Left ventricle myocardium inferior (tissue), 1 donor: ENCODE data around the gene AIFM3. TPM values are rescaled to one million over a fixed set of nuclear protein-coding genes. Genes with fewer than 3 reads are reported as not detected.

Experiments
- DNase-seq: peaks from one replicate; pipeline ENCODE4 v3.0.0-alpha.2; 2020
- H3K27ac ChIP-seq: fragments of 200-600 bp; replicated peaks from 2 replicates; pipeline ENCODE4 v1.8.0; 2021
- H3K27me3 ChIP-seq: fragments of 200-600 bp; 2 replicates; pipeline ENCODE4 v1.8.0; 2021; ENCODE audit warnings: low read depth
- H3K36me3 ChIP-seq: fragments of 200-600 bp; 2 replicates; pipeline ENCODE4 v1.8.0; 2021
- H3K4me1 ChIP-seq: fragments of 200-600 bp; 2 replicates; pipeline ENCODE4 v1.8.0; 2021
- H3K4me3 ChIP-seq: fragments of 200-600 bp; 2 replicates; pipeline ENCODE4 v1.8.0; 2021; ENCODE audit warnings: mild to moderate bottlenecking, moderate library complexity
- H3K9me3 ChIP-seq: fragments of 200-600 bp; replicated peaks from 2 replicates; pipeline ENCODE4 v1.8.0; 2021
- CTCF ChIP-seq: fragments of 200-600 bp; IDR thresholded peaks from 2 replicates; pipeline ENCODE4 v1.8.0; 2021; ENCODE audit warnings: antibody characterized with exemption, mild to moderate bottlenecking, borderline replicate concordance
- intact Hi-C: fragments of 100-400 bp; cut with micrococcal nuclease; formaldehyde crosslinking; loops from one replicate; pipeline ENCODE4 v1.11.0; 2022
- total RNA-seq: library from RNA; stranded (reverse); fragmentation: NEBNext Ultra II Directional; extraction: Animal tissue kit (Norgen Biotek cat#: 25700); gene quantifications from one replicate; pipeline ENCODE4 v1.2.1, GENCODE V29; 2021
- donor health status: DM: no; HTN: yes; CAD: no; lungs with severe emphysema.

Gene AIFM3
- total RNA-seq, 1 donor from 2014 or later = 0.47 TPM

- H3K27me3 ChIP-seq = peaks cover 16% of the 10 kb centered on the region
- no peak overlapping the region for H3K4me3 ChIP-seq
Observed at GRCh38 chr22:20975541-20976290, 8.7 kb downstream of the AIFM3 start.

GRCh38 chr22:20976291-20976877, 9.3 kb downstream of the AIFM3 start:
- intact Hi-C loops = no loop called here
- no peaks in the 10 kb centered on the region for H3K36me3 ChIP-seq
- peaks cover 7% of the 10 kb centered on the region for H3K9me3 ChIP-seq
- no peak for DNase-seq
- peaks cover 18% of the 10 kb centered on the region for H3K4me1 ChIP-seq
- no peak overlapping the region for H3K27ac ChIP-seq
- TF ChIP-seq CTCF = no peak
- no peak overlapping the region for H3K4me3 ChIP-seq
- peaks cover 16% of the 10 kb centered on the region for H3K27me3 ChIP-seq

More at GRCh38 chr22:20975541-20976290, 8.7 kb downstream of the AIFM3 start:
- no peak for DNase-seq
- TF ChIP-seq CTCF = no peak
- intact Hi-C loops = no loop called here
- Histone ChIP-seq H3K36me3 (no peaks in the 10 kb centered on the region), H3K9me3 (peaks cover 7% of the 10 kb centered on the region), H3K4me1 (peaks cover 11% of the 10 kb centered on the region), H3K27ac (no peak overlapping the region)

DNA sequence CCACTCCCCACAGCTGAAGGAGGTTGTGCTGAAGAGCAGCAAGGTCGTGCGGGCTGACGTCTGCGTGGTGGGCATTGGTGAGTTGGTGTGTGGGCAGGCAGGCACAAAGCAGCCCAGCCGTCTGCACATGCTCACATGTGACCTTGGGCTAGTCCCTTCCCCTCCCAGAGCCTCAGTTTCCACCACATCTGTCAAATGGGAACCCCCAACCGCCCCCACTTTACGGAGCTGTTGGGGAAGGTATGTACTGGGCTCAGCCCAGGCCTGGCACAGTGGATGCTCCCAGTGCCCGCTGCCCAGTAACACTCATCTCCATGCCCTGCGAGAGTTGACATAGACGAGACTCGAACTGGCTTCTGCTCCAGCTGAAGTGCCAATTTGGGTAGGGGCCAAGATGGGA, 10.0 kb downstream of the AIFM3 start:
- no peak for DNase-seq
- H3K36me3 ChIP-seq = no peaks in the 10 kb centered on the region
- intact Hi-C loops = no loop called here
- H3K27ac ChIP-seq = no peak overlapping the region
- peaks cover 16% of the 10 kb centered on the region for H3K27me3 ChIP-seq
- H3K4me3 ChIP-seq = no peak overlapping the region
- TF ChIP-seq CTCF = no peak
- peaks cover 7% of the 10 kb centered on the region for H3K9me3 ChIP-seq
- H3K4me1 ChIP-seq = peaks cover 22% of the 10 kb centered on the region

- Histone ChIP-seq H3K4me3 (no peak overlapping the region), H3K36me3 (no peaks in the 10 kb centered on the region), H3K4me1 (peaks cover 27% of the 10 kb centered on the region), H3K27ac (no peak overlapping the region), H3K9me3 (peaks cover 7% of the 10 kb centered on the region), H3K27me3 (peaks cover 16% of the 10 kb centered on the region)
- intact Hi-C loops = no loop called here
- no peak for DNase-seq
- TF ChIP-seq CTCF = no peak
Observed at GRCh38 chr22:20977516-20978170, 10.6 kb downstream of the AIFM3 start.

DNA sequence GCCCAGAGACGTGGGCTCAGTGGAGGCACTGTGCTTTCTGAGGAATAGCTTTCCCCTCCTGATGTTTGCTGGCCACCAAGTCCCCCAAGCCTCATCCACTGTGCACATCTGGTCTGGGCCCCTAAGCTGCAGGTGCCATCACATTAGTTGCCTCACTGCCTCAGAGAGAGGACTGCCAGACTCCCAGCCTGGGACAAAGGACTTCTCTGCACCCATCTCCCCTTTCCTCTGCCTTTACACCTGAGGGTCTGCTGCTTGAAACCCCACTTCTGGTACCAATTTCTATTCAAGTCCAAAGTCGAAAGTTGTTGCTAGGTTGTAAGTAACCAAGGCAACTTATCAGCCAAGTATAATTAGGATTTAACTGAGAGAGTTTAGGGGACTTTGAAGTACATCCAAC, 11.4 kb downstream of the AIFM3 start:
- Histone ChIP-seq H3K27me3 (peaks cover 16% of the 10 kb centered on the region), H3K27ac (no peak overlapping the region), H3K4me3 (no peak overlapping the region), H3K36me3 (no peaks in the 10 kb centered on the region), H3K9me3 (peaks cover 7% of the 10 kb centered on the region), H3K4me1 (peaks cover 34% of the 10 kb centered on the region)
- intact Hi-C loops = no loop called here
- TF ChIP-seq CTCF = no peak
- no peak for DNase-seq
